ENCODE measurements around the gene SCOC. TPM values are rescaled to one million over a fixed set of nuclear protein-coding genes. Genes with fewer than 3 reads are reported as not detected.
A peak's percentile ranks its signal among the peaks of the same experiment; 100 is the strongest.

SCOC gene
- total RNA-seq, 4 donors from 2014 or later: 22.7 to 34.4 (median 26.8) TPM

- WGBS, 2 donors: 85% methylated on average over 4 of the region's 4 CpGs
- no peak for DNase-seq (ENCODE audit: low spot score in 2 of 2)
- no peak overlapping the region for H3K4me3 ChIP-seq (ENCODE audit: low read depth, poor library complexity, severe bottlenecking)
- intact Hi-C loops (cut with DNase I; ENCODE audit: low total_unique reads): no loop called here
- TF ChIP-seq, protein P1, sequence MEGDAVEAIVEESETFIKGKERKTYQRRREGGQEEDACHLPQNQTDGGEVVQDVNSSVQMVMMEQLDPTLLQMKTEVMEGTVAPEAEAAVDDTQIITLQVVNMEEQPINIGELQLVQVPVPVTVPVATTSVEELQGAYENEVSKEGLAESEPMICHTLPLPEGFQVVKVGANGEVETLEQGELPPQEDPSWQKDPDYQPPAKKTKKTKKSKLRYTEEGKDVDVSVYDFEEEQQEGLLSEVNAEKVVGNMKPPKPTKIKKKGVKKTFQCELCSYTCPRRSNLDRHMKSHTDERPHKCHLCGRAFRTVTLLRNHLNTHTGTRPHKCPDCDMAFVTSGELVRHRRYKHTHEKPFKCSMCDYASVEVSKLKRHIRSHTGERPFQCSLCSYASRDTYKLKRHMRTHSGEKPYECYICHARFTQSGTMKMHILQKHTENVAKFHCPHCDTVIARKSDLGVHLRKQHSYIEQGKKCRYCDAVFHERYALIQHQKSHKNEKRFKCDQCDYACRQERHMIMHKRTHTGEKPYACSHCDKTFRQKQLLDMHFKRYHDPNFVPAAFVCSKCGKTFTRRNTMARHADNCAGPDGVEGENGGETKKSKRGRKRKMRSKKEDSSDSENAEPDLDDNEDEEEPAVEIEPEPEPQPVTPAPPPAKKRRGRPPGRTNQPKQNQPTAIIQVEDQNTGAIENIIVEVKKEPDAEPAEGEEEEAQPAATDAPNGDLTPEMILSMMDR (IDR thresholded peaks at IDR 0.05): no peak
- no peak for TF ChIP-seq POLR2A (IDR thresholded peaks at IDR 0.05)
These were observed 12.3 kb upstream of the SCOC start for GRCh38 chr4:140361099-140361498.

DNA sequence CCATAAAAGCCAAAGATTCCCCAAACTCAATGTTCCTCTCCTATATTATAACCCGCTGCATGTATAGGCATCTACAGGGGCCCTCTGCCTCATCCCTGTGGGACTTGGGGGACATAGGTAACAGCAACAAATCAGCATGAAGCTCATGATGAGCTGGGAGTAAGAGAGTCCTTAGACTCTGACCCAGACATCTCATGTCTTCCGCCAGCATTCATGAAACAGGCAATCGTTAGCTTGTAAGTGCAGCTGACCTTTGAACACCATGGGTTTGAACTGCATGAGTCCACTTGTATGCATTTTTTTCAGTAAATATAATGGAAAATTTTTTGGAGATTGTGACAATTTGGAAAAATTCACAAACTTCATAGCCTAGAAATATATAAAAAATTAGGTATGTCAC lies 10.4 kb upstream of the SCOC start:
- TF ChIP-seq, protein P1 (IDR thresholded peaks at IDR 0.05): no peak
- no peak for TF ChIP-seq POLR2A (IDR thresholded peaks at IDR 0.05)
- intact Hi-C loops (cut with DNase I; ENCODE audit: low total_unique reads): no loop called here
- DNase-seq (ENCODE audit: low spot score in 2 of 2): no peak
- H3K4me3 ChIP-seq (ENCODE audit: low read depth, poor library complexity, severe bottlenecking): no peak overlapping the region
- WGBS, 2 donors: 94 to 97% methylated on average over 3 of the region's 3 CpGs

DNA sequence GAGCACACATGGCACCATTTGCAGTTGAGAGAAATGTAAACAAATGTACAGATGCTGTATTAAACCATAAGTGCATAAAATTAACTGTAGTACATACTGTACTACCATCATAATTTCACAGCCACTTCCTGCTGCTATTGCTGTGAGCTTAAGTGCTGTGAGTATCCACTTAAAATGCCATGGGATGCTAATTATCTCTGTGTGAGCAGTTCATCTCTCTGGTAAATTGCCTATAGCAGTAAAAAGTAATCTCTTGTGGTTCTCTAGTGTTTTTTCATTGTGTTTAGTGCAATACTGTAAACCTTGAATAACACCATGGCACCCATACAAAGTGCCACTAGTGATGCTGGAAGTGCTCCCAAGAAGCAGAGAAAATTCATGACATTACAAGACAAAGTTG lies 9.9 kb upstream of the SCOC start:
- DNase-seq (ENCODE audit: low spot score in 2 of 2): no peak
- TF ChIP-seq, protein P1 (IDR thresholded peaks at IDR 0.05): no peak
- no peak for TF ChIP-seq POLR2A (IDR thresholded peaks at IDR 0.05)

DNA sequence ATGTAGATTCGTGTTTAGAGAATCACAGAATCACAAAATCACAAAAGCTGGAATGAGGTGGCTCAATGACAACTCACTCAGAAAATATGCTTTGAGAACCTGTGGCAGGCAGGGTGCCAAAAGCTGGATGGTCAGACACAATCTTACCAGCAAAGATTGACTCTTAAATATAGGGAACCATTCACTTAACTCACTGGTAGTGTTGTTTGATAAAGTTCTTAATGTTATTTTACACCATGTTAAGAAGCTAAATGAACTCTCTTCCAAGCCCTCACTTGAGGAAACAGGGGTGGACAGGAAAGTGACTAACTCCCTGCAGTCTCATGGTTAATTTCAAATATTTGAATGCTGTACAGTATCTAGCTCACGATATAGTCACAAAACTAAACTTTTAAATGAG lies 5.7 kb upstream of the SCOC start:
- no peak for DNase-seq (ENCODE audit: low spot score in 2 of 2)
- TF ChIP-seq POLR2A (IDR thresholded peaks at IDR 0.05): no peak
- TF ChIP-seq, protein P1 (IDR thresholded peaks at IDR 0.05): no peak
- 74 to 80% methylated on average over 2 of the region's 2 CpGs for WGBS, 2 donors
- H3K4me3 ChIP-seq (ENCODE audit: low read depth, poor library complexity, severe bottlenecking): no peak overlapping the region
- intact Hi-C loops (cut with DNase I; ENCODE audit: low total_unique reads): no loop called here

More for the DNA sequence above, 9.9 kb upstream of the SCOC start:
- intact Hi-C loops (cut with DNase I; ENCODE audit: low total_unique reads): no loop called here
- H3K4me3 ChIP-seq (ENCODE audit: low read depth, poor library complexity, severe bottlenecking): no peak overlapping the region

DNA sequence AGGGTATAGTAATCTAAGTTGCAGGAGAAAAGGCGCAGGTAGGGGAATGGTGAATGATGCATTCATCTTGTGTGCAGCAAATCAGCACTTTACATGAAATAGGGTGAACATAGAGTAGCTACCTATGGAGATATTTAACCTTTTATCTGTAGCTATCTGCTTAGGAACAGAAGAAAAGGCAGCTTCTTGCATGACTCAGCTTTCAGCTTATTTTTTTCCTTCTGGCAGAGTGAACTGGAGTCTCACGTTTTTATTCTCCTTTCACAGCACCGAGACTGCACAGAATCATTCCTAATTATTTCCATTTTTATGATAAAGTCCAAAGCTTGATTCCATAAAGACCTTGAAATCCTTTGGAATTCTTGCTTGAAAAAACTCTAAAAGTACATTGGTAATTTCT lies 4.8 kb upstream of the SCOC start:
- 67 to 72% methylated on average over 3 of the region's 3 CpGs for WGBS, 2 donors
- no peak for DNase-seq (ENCODE audit: low spot score in 2 of 2)
- no peak overlapping the region for H3K4me3 ChIP-seq (ENCODE audit: low read depth, poor library complexity, severe bottlenecking)
- intact Hi-C loops (cut with DNase I; ENCODE audit: low total_unique reads): no loop called here
- TF ChIP-seq, protein P1 (IDR thresholded peaks at IDR 0.05): no peak
- TF ChIP-seq POLR2A (IDR thresholded peaks at IDR 0.05): no peak

DNA sequence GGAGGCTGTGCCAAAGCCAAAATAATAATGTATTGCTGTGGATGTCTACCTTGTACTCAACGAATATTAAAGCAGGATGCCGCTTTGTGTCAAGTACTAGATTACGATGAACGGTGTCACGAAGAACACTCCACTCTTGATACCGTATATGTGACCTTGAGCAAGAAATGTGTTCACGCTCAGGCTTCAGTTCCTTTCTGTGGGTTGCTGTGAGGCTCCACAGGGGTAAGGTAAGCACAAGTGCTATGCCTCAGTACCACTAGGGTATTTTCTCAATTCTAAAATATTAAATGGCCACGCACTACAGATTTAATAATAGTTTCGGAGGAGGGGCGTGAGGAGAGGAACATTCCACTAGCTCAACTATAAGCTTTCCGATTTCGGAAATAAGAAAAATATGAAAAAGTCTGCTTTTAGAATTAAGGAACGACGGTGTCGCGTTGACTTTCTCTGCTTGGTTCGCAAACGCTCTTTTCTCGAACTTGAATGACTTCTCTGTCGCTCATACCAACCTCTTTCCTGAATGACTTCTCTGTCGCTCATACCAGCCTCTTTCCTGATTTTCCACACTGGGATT lies 607 bp upstream of the SCOC start:
- intact Hi-C loops (cut with DNase I; ENCODE audit: low total_unique reads): no loop called here

More for the DNA sequence above, 607 bp upstream of the SCOC start:
- 1% methylated on average over 21 of the region's 21 CpGs for WGBS, 2 donors
- TF ChIP-seq POLR2A (IDR thresholded peaks at IDR 0.05): no peak
- TF ChIP-seq, protein P1 (IDR thresholded peaks at IDR 0.05): no peak
- no peak for DNase-seq (ENCODE audit: low spot score in 2 of 2)
- H3K4me3 ChIP-seq (ENCODE audit: low read depth, poor library complexity, severe bottlenecking): peak overlapping the region; percentile 22

Measured in lower leg skin (tissue), 4 donors.